Left cardiac atrium (tissue), 4 donors: Measurements from ENCODE around the gene SHB. TPM values are rescaled to one million over a fixed set of nuclear protein-coding genes. Genes with fewer than 3 reads are reported as not detected.
"Not testable (repeated sequence)": the region's sequence is repeated elsewhere in the genome, so short reads cannot be mapped to it uniquely, and the experiment has no call there.

Experiments
- ATAC-seq, 2 donors: fragments of 200-7000 bp; cut with Tn5 transposase; one replicate each; pipeline ENCODE4 v1.9.1; 2020; ENCODE audit warnings: mild to moderate bottlenecking in 2 of 2, moderate library complexity in 2 of 2
- DNase-seq: peaks from one replicate; pipeline ENCODE4 v3.0.0-alpha.2; 2020
- intact Hi-C, 2 donors: fragments of 100-400 bp; cut with DNase I; formaldehyde crosslinking; loops; one replicate each; pipeline versions ENCODE4 v1.14.1 to v1.15.1; 2022 to 2023
- total RNA-seq, 2 donors: library from RNA; stranded (reverse); fragmentation: NEBNext Ultra II Directional; extraction: Animal tissue kit (Norgen Biotek cat#: 25700); gene quantifications; one replicate each; pipeline ENCODE4 v1.2.1, GENCODE V29; 2021
- donor health status: DM: no; HTN: yes; CAD: no.
- donor health status: DM: no; HTN: yes; CAD: no; lungs with severe emphysema.
- donor health status: DM: yes; HTN: yes; CAD: no.
- donor health status: Dilated cardiomyopathy.

Gene SHB
- total RNA-seq, 2 donors from 2014 or later, result 20.3 to 34.6 TPM

DNA sequence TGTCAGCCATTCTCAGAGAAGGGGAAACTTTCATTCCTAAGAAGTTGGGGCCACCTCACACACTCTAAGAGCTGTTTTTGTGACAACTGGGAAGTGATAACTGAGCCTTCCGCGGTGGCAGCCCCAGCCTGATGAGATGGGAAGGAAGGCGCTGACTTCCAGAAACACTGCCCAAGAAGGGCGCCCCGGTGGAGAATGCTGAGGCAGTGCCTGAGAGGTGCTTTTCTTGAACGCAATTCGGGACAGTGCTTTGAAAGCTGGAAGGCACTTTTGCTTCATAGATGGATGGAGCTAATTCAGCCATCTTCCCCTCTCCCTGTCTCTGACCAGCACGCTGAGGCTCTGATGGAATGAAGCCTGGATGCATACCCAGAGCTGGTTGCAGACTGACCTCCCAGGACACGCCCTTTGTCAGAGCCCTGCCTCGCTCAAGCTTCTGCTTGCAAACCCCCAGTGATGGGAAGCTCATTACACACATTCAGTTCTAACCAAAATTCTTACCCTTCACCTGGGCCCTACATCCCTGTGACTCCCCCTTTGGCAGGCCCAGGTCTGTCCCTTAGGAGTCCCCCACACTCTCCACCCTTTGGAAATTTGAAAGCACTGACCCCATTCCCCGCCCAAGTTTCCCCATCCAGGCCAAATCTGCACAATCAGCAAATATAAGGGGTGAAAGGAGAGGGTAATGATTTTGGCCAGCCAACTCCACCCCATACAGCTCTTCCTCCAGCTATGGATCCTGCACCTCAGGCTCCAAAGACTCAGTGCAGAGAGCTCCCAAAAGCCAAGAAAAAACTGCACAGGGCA lies 98.5 kb downstream of the SHB start:
- DNase-seq (no peak), ATAC-seq (no peak)
- intact Hi-C loops, result no loop called here

DNA sequence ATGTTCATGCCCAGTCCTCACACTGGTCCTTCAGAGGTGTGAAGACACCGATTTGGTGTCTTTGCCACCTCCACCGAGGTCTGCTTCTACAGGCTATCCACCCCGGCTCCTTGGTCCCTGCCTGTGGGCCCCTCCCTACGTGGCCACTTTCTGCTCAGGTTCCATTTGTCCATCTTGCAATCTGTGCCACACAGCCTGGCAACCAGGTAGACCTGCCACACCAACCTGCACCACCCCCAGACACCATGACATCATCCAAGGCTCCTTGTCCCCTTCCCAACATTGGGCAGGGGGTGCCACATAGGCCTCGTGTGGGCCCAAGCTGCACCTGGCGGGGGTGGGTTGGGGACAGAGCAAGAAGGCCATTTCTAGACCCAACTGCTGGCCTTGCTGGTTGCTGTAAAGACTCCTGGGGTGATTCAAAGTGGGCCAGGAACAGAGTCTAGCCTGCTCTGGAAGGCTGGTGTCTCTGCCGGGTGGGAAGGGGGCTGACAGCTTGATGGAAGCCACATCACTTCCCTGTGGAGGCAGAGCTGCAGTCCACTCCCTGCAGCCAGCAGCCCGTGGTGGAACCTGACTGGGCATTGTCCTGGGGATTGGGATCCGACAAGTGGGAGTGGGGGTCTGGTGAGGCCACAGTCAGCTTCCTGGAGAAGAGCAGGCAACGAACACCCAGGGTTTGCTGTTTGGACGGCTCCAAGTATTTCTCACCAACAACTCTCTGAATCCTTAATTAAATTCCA lies 99.3 kb downstream of the SHB start:
- ATAC-seq (no peak), DNase-seq (no peak)
- intact Hi-C loops, result no loop called here

DNA sequence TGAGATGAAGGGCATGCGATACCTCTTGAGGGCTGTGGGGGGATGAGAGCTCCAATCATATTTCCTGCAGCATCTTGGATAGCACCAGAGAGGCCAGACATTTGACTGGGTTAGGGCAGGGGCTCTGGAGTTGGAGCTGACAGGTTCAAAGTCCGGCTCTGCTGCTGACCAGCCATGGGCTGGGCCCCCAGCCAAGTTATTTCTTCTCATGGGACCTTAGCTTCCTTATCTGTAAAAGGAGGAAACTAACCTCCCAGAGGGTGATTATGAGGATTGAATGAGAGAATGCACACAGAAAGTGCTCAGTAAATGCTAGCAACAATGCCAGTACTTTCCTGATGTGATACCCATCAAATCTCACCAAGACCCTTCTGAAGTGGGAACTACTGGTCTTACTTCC lies 99.9 kb downstream of the SHB start:
- DNase-seq (peak; percentile 70), ATAC-seq (peak; percentile 41 to 56)
- intact Hi-C loops, result no loop called here

DNA sequence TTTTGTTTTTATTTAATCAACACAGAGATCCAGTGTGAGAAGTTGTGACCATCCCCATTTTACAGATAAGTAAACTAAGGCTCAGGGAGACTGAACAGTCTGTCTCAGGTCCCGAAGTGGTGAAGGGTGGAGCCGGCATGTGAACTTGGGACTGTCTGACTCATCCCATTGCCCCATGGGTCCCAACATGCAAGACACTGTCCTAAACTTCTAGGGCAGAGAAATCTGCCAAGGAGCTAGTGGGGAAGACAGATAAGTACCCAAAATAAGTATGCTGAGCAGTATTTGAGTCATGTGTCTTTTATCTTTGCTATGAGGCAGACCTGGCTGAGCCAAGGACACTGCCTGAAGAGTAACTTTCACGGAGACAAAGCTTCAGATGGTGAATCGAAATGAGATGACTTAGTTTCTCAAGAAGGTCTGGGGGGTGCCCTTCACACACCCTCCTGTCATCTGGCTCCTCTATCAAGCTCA lies 100.8 kb downstream of the SHB start:
- DNase-seq (no peak), ATAC-seq (peak in 1 of 2 donors; percentile 55)
- intact Hi-C loops, result no loop called here

DNA sequence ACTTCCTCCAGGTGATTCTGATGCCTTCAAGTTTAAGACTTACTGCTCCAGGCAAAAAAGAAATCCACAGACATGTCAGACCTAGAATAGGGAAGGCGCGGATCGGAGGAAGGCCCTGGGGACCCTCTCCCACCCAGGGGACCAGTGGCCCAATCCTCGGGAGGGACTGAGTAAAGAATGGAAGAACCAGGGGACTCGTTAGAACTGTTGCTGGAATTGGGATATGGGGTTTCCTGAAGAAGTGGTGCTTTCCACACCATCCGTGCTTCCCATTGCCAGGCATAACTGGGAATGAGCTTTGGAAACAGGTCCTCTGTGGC lies 101.3 kb downstream of the SHB start:
- intact Hi-C loops, result no loop called here
- ATAC-seq (no peak), DNase-seq (no peak)

DNA sequence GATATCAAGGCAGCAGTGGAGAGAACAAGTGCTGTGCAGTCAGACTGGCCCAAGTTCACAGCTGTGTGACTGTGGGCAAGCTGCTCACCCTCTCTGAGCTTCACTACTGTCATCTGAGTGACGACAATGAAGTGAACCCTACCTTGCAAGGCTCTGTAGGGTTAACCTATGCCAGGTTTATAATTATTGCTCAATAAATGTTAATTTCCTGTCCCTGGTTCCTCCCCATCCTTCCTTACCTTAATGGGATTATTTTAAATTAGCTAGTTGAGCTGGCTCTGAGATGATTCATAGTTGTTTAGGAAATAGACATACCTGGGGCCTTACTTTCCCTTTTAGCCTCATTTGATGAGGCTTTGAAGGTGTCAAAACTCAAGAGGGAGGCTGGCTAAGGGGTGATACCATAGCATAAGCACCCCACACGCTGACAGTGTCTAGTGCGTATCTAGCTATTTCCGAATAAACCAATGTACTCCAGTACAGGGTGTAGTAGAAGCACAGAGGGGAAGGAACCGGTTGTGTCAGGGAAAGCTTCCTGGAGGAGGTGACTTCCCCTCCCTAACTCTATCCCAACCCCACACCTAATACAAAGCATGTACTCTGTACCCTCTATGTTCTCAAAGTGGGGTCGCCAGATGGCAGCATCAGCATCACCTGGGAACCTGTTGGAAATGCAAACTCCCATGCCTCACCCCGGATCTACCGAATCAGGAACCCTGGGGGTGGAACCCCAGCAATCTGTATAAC lies 101.8 kb downstream of the SHB start:
- DNase-seq, result no peak
- intact Hi-C loops, result no loop called here

DNA sequence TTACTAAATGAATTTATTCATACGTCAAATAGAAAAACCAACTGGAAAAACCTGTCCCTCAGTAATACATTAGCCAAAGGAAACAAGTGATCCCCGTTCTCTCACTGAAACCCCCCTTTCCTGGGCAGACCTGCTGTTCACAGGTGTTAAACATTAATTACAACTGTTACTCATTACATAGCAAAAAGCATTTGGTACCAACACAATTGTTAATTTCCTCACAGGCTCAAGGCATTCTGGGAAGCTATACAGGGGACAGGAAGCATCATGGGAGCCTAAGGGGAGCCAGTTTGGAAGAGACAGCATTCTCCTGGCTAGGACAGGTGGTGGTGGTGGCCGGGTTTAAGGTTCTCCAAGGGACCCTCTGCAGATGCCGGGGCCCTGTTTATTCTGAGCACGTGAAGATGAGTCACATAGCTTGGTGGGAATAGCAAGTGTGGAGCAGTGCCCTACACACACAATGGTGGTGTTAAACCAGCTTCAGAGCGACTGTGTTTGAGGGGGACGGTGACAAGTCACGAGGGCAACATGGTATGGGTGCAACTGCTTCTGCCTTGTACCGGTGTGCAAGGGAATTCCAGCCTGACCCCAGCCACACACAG lies 102.5 kb downstream of the SHB start:
- DNase-seq (no peak), ATAC-seq (no peak)
- intact Hi-C loops, result no loop called here

More for the DNA sequence above, 101.8 kb downstream of the SHB start:
- no peak for ATAC-seq

DNA sequence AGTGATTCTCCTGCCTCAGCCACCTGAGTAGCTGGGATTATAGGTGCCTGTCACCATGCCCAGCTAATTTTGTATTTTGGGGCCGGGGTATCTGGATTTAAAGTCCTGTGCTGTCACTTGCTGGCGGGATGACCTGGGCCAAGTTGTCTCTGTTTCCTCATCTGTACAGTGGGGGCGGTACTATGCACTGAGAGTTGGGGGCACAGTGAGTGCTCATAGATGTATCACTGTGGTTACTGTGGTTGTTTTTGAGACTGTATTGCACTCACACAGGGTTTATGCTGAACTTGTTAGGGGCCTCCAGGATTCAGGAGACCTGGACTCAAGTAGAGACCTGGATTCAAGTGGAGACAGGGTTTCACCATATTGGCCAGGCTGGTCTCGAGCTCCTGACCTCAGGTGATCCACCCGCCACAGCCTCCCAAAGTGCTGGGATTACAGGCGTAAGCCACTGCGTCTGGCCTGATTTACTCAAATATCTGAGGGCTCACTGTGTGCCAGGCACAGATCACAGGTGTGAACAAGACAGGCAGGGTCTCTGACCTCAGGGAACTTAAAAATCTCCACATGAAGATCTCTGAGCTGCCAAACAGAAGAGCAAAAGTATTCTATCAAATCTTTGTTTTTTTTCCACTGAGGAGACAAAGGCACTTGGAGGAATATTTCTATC lies 103.2 kb downstream of the SHB start:
- DNase-seq, ATAC-seq, intact Hi-C loops: not testable (repeated sequence)

DNA sequence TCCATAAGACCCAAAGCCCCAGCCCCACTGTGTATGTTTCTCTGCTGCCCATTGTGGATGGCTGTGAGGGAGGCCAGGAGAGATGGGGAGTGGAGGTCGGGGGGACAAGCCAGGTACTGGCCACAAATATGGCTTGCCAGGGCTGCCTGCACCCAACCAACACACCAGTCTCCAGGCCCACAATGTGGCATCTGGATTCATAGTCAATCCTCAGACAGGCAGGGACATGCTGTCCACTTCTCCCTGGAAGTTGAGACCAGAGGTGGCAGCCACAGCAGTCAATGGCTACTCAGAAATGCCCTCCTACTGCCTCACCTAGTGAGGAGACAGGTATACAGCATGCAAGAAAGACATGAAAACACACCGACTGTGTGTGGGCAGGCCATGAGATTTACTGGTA lies 103.9 kb downstream of the SHB start:
- intact Hi-C loops, result no loop called here
- DNase-seq, result no peak
- ATAC-seq, result no peak

DNA sequence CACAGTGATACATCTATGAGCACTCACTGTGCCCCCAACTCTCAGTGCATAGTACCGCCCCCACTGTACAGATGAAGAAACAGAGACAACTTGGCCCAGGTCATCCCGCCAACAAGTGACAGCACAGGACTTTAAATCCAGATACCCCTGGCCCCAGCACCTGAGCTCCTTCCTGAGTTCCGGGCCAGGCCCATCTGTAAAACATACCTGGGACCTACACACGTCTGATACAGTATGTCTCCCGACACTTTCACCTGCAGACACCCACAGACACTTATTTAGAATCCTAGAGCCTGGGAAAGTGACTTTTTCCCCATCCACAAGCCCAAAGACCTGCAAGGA lies 104.3 kb downstream of the SHB start:
- ATAC-seq (no peak), DNase-seq (no peak)
- intact Hi-C loops, result no loop called here

DNA sequence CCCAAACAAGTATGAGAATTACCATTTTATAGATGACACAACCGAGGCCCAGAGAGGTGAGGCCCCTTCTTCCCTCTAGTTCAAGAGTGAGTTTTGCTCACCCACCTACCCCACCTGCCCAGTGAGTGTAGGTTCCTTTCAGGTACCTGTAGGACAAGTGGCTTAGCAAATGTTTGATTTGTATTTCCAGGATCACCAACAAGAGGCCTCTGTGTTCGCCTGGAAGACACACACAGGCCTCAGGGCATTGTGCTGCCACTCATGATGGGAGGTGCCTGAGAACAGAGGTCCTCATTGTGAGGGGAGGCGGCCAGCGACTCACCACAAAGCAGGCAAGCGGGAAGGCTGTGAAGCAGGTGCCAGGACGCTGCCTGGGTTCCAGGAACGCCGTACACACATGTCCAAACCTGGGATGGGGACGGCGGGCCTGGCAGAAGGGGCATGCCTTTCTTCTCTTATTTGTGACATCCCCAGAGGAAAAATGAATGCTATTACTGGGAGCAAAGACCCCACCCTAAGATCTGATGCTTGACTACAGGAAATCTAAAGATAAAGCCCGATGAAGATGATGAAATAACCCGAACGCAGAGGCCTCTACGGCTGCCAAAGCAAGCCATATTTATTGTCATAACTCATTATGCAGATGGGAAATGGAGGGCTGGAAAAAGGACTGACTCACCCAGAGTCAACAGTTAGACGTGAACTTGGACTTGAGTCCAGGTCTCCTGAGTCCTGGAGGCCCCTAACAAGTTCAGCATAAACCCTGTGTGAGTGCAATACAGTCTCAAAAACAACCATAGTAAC lies 104.9 kb downstream of the SHB start:
- ATAC-seq (peak; percentile 21 to 72), DNase-seq (peak; percentile 59)
- intact Hi-C loops, result no loop called here

DNA sequence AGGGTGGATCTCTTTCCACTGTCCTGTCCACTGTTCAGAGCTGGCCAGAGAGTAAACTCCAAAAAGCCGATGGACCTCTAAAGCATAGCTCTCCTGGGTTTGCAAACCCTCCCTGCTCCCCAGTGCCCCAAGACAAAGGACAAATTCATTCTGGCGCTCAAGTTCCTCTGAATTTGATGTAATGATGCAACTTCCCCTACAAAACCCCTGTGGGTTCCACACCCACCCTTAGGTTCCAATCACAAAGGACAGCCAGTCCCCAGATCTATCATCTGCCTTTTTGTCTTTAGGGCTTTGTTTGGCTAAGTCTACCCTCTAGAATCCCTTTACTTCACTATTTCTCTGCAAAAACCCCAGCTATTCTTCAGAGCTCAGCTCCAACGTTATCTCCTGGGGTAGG lies 107.7 kb downstream of the SHB start:
- intact Hi-C loops, result no loop called here
- ATAC-seq (no peak), DNase-seq (no peak)

DNA sequence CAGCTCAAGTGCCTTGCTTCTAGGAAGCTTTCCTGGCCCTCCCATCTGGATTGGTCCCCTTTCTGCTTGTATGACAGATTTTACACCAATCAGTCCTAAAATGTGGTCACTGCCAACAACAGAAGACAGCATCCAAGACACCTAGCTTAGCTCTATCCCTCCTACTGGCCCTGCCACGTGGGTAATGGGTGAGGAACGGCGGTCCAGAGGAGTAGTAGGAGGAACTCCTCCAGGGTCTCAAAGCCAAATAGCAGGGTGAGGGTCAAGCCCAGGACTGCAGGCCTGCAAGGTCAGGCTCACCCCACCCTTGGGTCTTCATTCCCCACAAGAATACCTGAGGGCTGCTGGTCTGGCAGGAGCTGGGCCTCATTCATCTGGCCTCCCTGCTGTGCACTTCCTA lies 108.4 kb downstream of the SHB start:
- intact Hi-C loops, result no loop called here
- ATAC-seq, result no peak
- no peak for DNase-seq

DNA sequence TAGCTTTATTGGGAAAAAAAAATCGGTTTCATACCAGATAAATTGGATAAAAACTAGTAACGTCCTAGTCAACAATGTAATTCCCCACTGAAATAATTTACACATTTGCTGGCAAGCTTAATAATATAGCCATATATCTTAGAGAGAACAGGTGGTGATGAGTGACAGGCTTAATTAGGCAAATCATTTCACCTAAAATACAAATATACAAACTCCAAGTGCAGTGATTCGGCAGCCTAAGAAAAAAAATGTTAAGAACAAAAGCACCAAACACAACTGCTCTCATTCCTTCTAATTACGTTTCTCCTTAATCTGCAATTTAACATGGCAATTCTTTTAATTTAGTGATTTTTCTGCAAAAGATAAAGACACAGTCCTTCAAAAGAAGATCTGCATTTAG lies 109.1 kb downstream of the SHB start:
- DNase-seq (no peak), ATAC-seq (no peak)
- intact Hi-C loops, result no loop called here

DNA sequence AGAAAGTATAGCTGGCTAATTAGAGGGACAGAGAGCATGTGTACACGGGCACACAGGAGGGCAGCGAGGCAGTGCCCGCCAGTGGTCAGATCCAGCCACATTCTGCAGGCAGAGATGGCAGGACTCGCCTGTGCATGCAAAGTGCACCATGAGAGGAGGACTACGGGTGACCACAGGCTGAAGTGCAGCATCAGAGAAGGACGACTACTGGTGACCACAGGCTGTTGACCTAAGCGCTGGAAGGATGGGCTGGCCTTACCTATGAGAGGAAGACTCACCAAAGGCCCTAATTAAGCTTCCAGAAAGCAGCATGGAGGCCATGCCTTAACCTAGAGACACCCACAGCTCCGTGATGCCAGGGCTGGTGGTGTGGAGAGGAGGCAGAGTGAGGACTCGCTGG lies 110.9 kb downstream of the SHB start:
- no peak for ATAC-seq
- intact Hi-C loops, result no loop called here
- no peak for DNase-seq

DNA sequence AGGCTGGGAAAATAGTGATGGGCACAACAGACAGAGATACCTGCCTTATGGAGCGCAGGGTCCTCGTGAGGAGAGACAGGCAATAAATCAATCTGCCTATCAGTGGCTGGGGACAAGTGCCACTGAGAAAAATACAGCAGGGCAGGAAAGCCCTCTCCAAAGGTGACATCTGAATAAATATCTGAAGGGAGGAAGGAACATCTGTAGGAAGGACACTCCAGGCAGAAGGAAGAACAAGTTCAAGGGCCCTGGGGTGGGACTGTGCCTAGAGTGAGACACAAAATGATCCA lies 111.4 kb downstream of the SHB start:
- ATAC-seq (no peak), DNase-seq (no peak)
- intact Hi-C loops, result no loop called here

DNA sequence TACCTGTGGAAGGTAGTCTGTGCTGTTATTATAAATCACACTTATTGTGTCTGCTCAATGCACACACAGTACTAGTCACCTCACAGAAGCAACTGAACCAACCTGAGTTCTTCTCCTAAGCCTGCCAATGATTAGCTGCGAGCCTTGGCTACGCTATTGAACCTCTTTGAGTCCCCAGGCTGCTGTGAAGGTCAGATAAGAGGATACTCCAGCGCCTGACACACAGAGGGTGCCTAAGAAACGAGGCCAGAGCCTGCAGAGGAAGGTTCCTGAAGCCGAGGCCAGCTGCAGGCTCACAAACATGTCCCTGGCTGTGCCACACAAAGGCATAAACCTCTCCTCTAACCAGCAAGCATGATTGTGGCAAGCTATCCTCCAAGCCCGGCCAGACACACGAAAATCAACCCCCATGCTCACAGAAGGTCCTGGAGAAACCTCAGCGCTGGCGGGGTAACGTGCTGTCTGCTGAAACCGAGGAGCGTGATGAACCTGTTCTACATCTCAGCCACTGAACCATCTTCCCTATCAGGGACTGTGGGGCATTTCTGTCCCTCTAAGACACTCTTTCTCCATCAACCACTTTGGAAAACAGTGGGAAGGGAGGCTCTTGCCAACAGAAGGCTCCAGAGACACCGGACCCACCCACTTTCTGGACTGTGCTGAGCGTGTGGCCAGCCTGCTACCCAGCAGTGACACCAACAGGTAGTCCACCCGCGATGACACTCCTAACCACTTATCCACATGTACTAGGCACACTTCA lies 111.9 kb downstream of the SHB start:
- ATAC-seq, result peak in 1 of 2 donors; percentile 25
- intact Hi-C loops, result no loop called here
- DNase-seq, result peak; percentile 22

DNA sequence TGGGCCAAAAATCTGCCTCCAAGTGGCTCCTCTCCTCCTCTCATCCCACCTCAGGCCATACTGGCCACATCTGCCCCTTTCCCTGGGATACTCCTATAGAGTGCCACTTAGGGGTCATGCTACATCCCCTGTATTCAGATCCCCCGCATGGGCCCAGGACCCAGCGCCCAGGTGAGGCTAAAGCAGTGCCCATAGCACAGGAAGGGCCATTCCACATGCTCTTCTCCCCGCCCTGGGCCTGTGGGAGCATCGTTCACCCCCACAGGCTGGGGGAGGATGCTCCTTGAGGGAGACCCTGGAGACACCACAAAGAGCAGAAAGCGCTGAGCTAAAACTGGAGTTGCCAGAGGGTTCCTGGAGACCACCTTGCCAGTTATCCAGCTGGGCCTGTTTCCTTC lies 112.6 kb downstream of the SHB start:
- ATAC-seq, result no peak
- intact Hi-C loops, result no loop called here
- DNase-seq, result peak; percentile 8
